Measurements from ENCODE around the gene PRKG1. TPM values are rescaled to one million over a fixed set of nuclear protein-coding genes. Genes with fewer than 3 reads are reported as not detected.

Gene PRKG1
- total and polyA plus RNA-seq, 2 of the 8 experiments (the other 6 are each of a cell fraction or from before 2014, with no cell fraction given): 4.2 to 15.2 TPM

DNA sequence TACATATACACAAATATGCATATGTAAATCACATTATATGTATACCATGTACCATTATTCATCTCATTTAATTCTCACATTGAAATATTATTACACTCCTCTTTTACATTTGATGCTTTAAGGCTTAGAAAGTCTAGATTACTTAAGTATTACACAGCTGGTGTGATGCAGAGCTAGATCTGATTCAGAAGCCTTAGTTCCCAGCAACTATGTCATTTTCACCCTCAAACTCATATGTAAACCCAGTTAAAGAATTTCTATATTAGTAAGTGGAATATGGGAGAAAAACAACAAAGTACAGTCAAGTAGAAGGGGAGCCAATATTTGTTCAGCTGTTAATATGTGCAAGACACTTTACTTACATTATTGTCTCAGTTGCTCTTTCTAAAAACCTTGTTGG, 699.4 kb downstream of the PRKG1 start (continued):
- TF ChIP-seq TBP (IDR thresholded peaks at IDR 0.05; ENCODE audit: low read depth, low read length) (no peak), BRCA1 (IDR thresholded peaks at IDR 0.05; ENCODE audit: low read depth, low read length) (no peak), SIRT6 (IDR thresholded peaks at IDR 0.05; ENCODE audit: low read length) (no peak)

All from H1 (cell line).